Kidney (tissue), 14 donors: Measurements from ENCODE around the gene ASTN2. TPM values are rescaled to one million over a fixed set of nuclear protein-coding genes. Genes with fewer than 3 reads are reported as not detected.

Experiments used
- DNase-seq, 5 donors: peaks; one replicate each; pipeline ENCODE4 v3.0.0-alpha.2; 2013 to 2020
- FAIRE-seq: peaks from 2 replicates; lab custom pipeline; 2012; peaks lifted over from hg19 to GRCh38; lab: Jason Lieb, UNC
- H3K27ac ChIP-seq, 2 donors: one replicate each; pipeline ENCODE4 v1.7.0; 2013; ENCODE audit warnings: low read depth in 2 of 2, low read length in 2 of 2, inconsistent platforms in 1 of 2
- H3K27me3 ChIP-seq: one replicate; pipeline ENCODE4 v1.7.1; 2013; ENCODE audit warnings: low read length, inconsistent platforms; ENCODE audit not compliant: control insufficient read depth, insufficient read depth
- H3K36me3 ChIP-seq, 3 donors: one replicate each; pipeline versions ENCODE4 v1.7.0 to v1.7.1; 2013; ENCODE audit warnings: low read length in 3 of 3, control low read depth in 1 of 3, inconsistent platforms in 1 of 3; ENCODE audit not compliant: insufficient read depth in 3 of 3, control insufficient read depth in 2 of 3
- H3K4me1 ChIP-seq, 3 donors: one replicate each; pipeline versions ENCODE4 v1.7.0 to v1.7.1; 2013; ENCODE audit warnings: low read length in 3 of 3, inconsistent platforms in 1 of 3, low read depth in 1 of 3; ENCODE audit not compliant: control insufficient read depth in 2 of 3, insufficient read depth in 2 of 3
- H3K4me3 ChIP-seq, 3 donors: one replicate each; pipeline versions ENCODE4 v1.7.0 to v1.8.1; 2013; ENCODE audit warnings: low read length in 3 of 3, control low read depth in 1 of 3, inconsistent platforms in 1 of 3
- H3K9ac ChIP-seq, 3 donors: one replicate each; pipeline versions ENCODE4 v1.7.0 to v1.7.1; 2013; ENCODE audit warnings: low read length in 3 of 3, control low read depth in 1 of 3, inconsistent platforms in 1 of 3
- H3K9me3 ChIP-seq, 3 donors: one replicate each; pipeline versions ENCODE4 v1.7.0 to v1.7.1; 2013; ENCODE audit warnings: low read length in 3 of 3, control low read depth in 1 of 3, inconsistent platforms in 1 of 3; ENCODE audit not compliant: control insufficient read depth in 2 of 3, insufficient read depth in 1 of 3
- CTCF ChIP-seq: IDR thresholded peaks from 3 replicates; pipeline ENCODE4 v1.5.1; 2012; ENCODE audit warnings: mild to moderate bottlenecking, moderate library complexity, borderline replicate concordance; ENCODE audit not compliant: insufficient read depth; ENCODE audit errors: extremely low read depth
- intact Hi-C: fragments of 100-400 bp; cut with DNase I; formaldehyde crosslinking; loops from one replicate; pipeline ENCODE4 v1.11.1; 2022
- polyA plus RNA-seq: library from polyadenylated mRNA; stranded (reverse); fragments of 350-450 nt; fragmentation: Illumina TruSeq; extraction: RNeasy Lipid Tissue Mini Kit (QIAGEN cat#74804); gene quantifications from one replicate; pipeline ENCODE4 v1.2.3, GENCODE V29; 2014; ENCODE audit warnings: low read depth, low replicate concordance; ENCODE audit not compliant: insufficient read depth
- total RNA-seq: library from RNA; stranded (reverse); fragmentation: NEBNext Ultra II Directional; extraction: Animal tissue kit (Norgen Biotek cat#: 25700); gene quantifications from one replicate; pipeline ENCODE4 v1.2.1, GENCODE V29; 2021
- donor health status: control.
- donor health status: control.
- donor health status: control.
- donor health status: control.
- donor health status: control.
- donor health status: DM: yes; HTN: yes; CAD: no.
- donor health status: Normal renal cell carcinoma (clear cell type).

The ASTN2 gene
- total and polyA plus RNA-seq, 2 donors from 2014 or later: 7.6 to 11.5 TPM

GRCh38 chr9:117278020-117278419 is 136.8 kb downstream of the ASTN2 start:
- no peak for TF ChIP-seq CTCF
- DNase-seq (no peak), FAIRE-seq (no peak)
- intact Hi-C loops: no loop called here
- H3K4me3 ChIP-seq: no peak overlapping the region
- no peaks in the 10 kb centered on the region for H3K4me1 ChIP-seq
- no peaks in the 10 kb centered on the region for H3K9me3 ChIP-seq
- H3K27me3 ChIP-seq: no peaks in the 10 kb centered on the region
- H3K9ac ChIP-seq: no peak overlapping the region
- H3K36me3 ChIP-seq: no peaks in the 10 kb centered on the region
- H3K27ac ChIP-seq: no peak overlapping the region

DNA sequence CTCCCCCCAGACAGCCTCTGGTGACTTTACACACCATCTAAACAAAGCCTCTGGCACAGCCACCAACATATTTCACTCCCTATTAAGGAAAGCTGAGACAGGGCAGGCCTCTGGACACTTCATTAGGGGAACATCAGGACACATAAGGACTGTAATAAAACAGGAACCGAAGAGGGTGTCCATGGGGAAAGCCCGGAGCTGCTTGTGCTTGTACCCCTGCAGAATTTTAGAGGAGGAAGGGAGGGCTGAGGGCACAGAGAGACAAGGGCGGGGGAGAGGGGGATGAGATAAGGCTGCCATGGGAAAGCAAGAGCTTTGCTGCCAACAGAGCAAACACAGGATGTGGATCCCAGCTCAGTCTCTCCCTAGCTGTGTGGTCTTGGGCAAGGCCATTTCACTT is 138.4 kb downstream of the ASTN2 start:
- FAIRE-seq: no peak
- H3K36me3 ChIP-seq: no peaks in the 10 kb centered on the region
- peak in 4 of 5 donors; percentile 11 to 63 (median 41) for DNase-seq
- no peaks in the 10 kb centered on the region for H3K27me3 ChIP-seq
- intact Hi-C loops: no loop called here
- no peak overlapping the region for H3K9ac ChIP-seq
- H3K4me3 ChIP-seq: no peak overlapping the region
- no peaks in the 10 kb centered on the region for H3K9me3 ChIP-seq
- H3K4me1 ChIP-seq: no peaks in the 10 kb centered on the region
- TF ChIP-seq CTCF: no peak
- no peak overlapping the region for H3K27ac ChIP-seq

DNA sequence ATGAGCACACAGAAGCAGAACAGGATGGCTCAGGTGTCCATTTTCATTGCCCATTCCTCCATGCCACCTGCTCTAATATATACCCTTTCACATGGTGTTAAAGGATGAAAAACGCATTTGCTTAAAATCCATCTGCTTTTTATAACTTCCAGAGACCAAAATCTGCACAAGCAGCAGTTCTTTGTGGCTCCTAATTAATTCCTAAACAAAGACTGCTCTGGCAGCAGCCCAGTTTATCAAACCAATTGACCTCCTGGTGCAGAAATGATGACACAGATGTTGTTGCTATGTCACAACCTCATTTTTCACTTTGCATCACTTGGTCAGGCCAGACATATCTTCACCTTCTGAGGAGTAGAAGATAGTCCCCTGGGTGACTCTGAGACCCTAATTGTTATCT is 141.2 kb downstream of the ASTN2 start:
- TF ChIP-seq CTCF: no peak
- no peaks in the 10 kb centered on the region for H3K27me3 ChIP-seq
- intact Hi-C loops: no loop called here
- H3K9me3 ChIP-seq: no peaks in the 10 kb centered on the region
- no peak overlapping the region for H3K27ac ChIP-seq
- no peaks in the 10 kb centered on the region for H3K36me3 ChIP-seq
- H3K4me1 ChIP-seq: no peaks in the 10 kb centered on the region
- H3K4me3 ChIP-seq: no peak overlapping the region
- DNase-seq (no peak), FAIRE-seq (no peak)
- no peak overlapping the region for H3K9ac ChIP-seq

- Histone ChIP-seq H3K27ac (no peak overlapping the region), H3K4me1 (no peaks in the 10 kb centered on the region), H3K36me3 (no peaks in the 10 kb centered on the region), H3K9ac (no peak overlapping the region), H3K27me3 (no peaks in the 10 kb centered on the region), H3K4me3 (no peak overlapping the region), H3K9me3 (no peaks in the 10 kb centered on the region)
- no peak for TF ChIP-seq CTCF
- no peak for DNase-seq
- intact Hi-C loops: no loop called here
- no peak for FAIRE-seq
Measured at GRCh38 chr9:117268847-117269446, 145.9 kb downstream of the ASTN2 start.
